Measurements from ENCODE around the gene ST3GAL5. TPM values are rescaled to one million over a fixed set of nuclear protein-coding genes. Genes with fewer than 3 reads are reported as not detected.

The ST3GAL5 gene
- total and polyA plus RNA-seq, 2 of the 8 experiments (the other 6 are each of a cell fraction or from before 2014, with no cell fraction given), result 1.9 to 4.5 TPM

DNA sequence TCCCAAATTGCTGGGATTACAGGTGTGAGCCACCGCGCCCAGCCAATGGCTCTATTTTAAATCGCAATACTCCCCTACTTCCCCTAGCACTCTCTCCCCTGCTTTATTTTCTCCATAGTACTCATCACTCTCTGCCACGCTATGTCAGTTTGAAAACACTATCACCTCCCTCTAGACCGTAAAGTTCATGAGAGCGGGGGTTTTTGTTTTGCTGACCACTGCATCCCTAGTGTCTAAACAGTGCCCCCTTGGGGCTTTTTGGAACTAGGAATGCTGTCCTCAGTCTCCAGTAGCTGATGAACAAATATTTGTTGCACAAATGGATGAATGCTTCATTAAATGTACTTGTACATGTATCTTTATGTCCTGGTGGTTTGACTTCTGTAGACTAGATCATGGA is 90.9 kb downstream of the ST3GAL5 start (continued):
- TF ChIP-seq, protein P1, sequence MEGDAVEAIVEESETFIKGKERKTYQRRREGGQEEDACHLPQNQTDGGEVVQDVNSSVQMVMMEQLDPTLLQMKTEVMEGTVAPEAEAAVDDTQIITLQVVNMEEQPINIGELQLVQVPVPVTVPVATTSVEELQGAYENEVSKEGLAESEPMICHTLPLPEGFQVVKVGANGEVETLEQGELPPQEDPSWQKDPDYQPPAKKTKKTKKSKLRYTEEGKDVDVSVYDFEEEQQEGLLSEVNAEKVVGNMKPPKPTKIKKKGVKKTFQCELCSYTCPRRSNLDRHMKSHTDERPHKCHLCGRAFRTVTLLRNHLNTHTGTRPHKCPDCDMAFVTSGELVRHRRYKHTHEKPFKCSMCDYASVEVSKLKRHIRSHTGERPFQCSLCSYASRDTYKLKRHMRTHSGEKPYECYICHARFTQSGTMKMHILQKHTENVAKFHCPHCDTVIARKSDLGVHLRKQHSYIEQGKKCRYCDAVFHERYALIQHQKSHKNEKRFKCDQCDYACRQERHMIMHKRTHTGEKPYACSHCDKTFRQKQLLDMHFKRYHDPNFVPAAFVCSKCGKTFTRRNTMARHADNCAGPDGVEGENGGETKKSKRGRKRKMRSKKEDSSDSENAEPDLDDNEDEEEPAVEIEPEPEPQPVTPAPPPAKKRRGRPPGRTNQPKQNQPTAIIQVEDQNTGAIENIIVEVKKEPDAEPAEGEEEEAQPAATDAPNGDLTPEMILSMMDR (IDR thresholded peaks at IDR 0.05; ENCODE audit: control extremely low read depth in 1 of 3, insufficient read depth in 1 of 3, low read depth in 1 of 3, low read length in 3 of 3), result peak in 2 of 3 experiments; percentile 58 to 74; a peak in 3 of 4 replicates
- TF ChIP-seq BRCA1 (IDR thresholded peaks at IDR 0.05; ENCODE audit: low read depth, low read length), result no peak
- no peak for TF ChIP-seq FOSL1 (IDR thresholded peaks at IDR 0.05; ENCODE audit: insufficient read depth, low read depth, low read length)
- TF ChIP-seq ASH2L (IDR thresholded peaks at IDR 0.05; ENCODE audit: low read length), result no peak
- TF ChIP-seq NRF1 (IDR thresholded peaks at IDR 0.05; ENCODE audit: low read depth, low read length), result no peak
- no peak for TF ChIP-seq HDAC6 (IDR thresholded peaks at IDR 0.05; ENCODE audit: low read depth, low read length)
- no peak for TF ChIP-seq BCL11A (IDR thresholded peaks at IDR 0.05; ENCODE audit: low read depth in 2 of 2, low read length in 2 of 2)
- no peak for TF ChIP-seq BACH1 (IDR thresholded peaks at IDR 0.05; ENCODE audit: low read length)
- TF ChIP-seq YY1 (IDR thresholded peaks at IDR 0.05; ENCODE audit: low read depth, low read length), result no peak
- TF ChIP-seq RAD21 (IDR thresholded peaks at IDR 0.05 in 1 of 2, conservative IDR thresholded peaks at IDR 0.05 in 1 of 2; ENCODE audit: low read depth in 2 of 2, low read length in 2 of 2), result peak; percentile 71 to 82
- no peak for TF ChIP-seq SIRT6 (IDR thresholded peaks at IDR 0.05; ENCODE audit: low read length)

All from H1 (cell line).